GM12875 (cell line): ENCODE data around the gene SERINC2.

Source experiments
- H3K4me3 ChIP-seq: one replicate; pipeline ENCODE4 v1.5.1; 2011; ENCODE audit warnings: low read depth, low read length, control low read depth
- TF ChIP-seq, protein P1 (sequence below): IDR thresholded peaks from 2 replicates; pipeline ENCODE4 v1.5.1; 2011; ENCODE audit warnings: low read depth, mild to moderate bottlenecking, control low read depth, inconsistent platforms, low read length, moderate library complexity, borderline replicate concordance; ENCODE audit not compliant: insufficient read depth

SERINC2 gene

GRCh38 chr1:31405578-31406245 is 7.3 kb upstream of the SERINC2 start:
- H3K4me3 ChIP-seq = no peak overlapping the region
- TF ChIP-seq, protein P1, sequence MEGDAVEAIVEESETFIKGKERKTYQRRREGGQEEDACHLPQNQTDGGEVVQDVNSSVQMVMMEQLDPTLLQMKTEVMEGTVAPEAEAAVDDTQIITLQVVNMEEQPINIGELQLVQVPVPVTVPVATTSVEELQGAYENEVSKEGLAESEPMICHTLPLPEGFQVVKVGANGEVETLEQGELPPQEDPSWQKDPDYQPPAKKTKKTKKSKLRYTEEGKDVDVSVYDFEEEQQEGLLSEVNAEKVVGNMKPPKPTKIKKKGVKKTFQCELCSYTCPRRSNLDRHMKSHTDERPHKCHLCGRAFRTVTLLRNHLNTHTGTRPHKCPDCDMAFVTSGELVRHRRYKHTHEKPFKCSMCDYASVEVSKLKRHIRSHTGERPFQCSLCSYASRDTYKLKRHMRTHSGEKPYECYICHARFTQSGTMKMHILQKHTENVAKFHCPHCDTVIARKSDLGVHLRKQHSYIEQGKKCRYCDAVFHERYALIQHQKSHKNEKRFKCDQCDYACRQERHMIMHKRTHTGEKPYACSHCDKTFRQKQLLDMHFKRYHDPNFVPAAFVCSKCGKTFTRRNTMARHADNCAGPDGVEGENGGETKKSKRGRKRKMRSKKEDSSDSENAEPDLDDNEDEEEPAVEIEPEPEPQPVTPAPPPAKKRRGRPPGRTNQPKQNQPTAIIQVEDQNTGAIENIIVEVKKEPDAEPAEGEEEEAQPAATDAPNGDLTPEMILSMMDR = no peak

- TF ChIP-seq, protein P1 = no peak
- H3K4me3 ChIP-seq = no peak overlapping the region
Measured at GRCh38 chr1:31407029-31407626, 5.9 kb upstream of the SERINC2 start.

DNA sequence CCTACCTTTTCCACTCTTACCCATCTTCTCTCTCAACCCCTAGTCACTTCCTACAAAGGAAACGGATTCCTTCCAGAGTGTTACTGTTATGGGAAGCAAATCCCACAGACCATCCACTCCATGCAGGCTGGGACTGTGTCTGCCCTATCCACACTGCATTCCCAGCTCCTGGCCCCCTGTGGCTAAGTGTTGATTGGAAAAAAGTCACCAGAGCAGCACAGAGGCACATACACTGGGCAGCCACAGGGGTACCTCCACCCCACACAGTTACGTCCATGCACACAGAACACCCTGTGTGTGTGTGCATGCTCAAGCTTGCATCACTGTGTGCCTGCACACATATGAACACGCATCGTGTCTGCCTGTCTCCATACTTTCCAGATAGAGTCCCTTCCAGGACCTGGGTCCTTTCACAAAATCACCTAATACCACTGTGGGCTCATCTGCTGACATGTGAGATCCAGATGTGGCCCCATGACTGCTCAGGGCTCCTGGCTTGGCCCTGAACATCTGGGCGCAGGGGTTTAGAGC is 4.2 kb upstream of the SERINC2 start:
- no peak overlapping the region for H3K4me3 ChIP-seq
- TF ChIP-seq, protein P1 = no peak

- TF ChIP-seq, protein P1 = no peak
- H3K4me3 ChIP-seq = no peak overlapping the region
Measured at GRCh38 chr1:31409946-31410858, 2.8 kb upstream of the SERINC2 start.

DNA sequence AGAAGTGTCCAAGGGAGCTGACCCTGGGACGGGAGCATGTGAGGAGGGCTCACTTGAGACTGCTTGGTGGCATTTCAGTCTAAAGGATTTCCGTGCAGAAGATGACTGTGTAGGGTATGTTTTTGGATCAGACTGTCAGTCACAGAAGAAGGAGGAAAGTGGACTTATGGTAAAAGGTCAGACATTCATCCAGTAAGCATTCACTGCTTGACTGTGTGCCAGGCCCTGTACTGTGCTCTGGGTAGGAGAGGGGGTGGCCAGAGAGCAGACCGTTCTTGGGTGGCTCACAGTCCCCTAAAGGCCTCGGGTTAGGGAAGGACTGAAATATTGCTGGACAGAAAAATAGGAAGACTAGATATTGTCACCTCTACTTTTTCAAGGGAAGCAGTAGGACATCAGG is 2.1 kb upstream of the SERINC2 start:
- TF ChIP-seq, protein P1 = no peak
- no peak overlapping the region for H3K4me3 ChIP-seq

GRCh38 chr1:31412205-31412604 is 808 bp upstream of the SERINC2 start:
- no peak overlapping the region for H3K4me3 ChIP-seq
- TF ChIP-seq, protein P1 = no peak
